Hepatocyte (in vitro differentiated cells): Measurements from ENCODE around the gene PAPSS1. TPM values are rescaled to one million over a fixed set of nuclear protein-coding genes. Genes with fewer than 3 reads are reported as not detected.

Experiments used
- DNase-seq: peaks from one replicate; pipeline ENCODE4 v3.0.0-alpha.2; 2016; ENCODE audit warnings: low spot score
- H2AFZ ChIP-seq: fragments of 200-600 bp; sonication (generic); 2 replicates; pipeline ENCODE4 v1.6.0; 2016; ENCODE audit warnings: antibody characterized with exemption, mild to moderate bottlenecking
- H3K27ac ChIP-seq: fragments of 200-600 bp; sonication (generic); 2 replicates; pipeline ENCODE4 v1.5.1; 2016; ENCODE audit warnings: mild to moderate bottlenecking
- H3K27me3 ChIP-seq: fragments of 200-600 bp; sonication (generic); 2 replicates; pipeline ENCODE4 v1.6.1; 2016
- H3K36me3 ChIP-seq: fragments of 200-600 bp; sonication (generic); replicated peaks from 2 replicates; pipeline ENCODE4 v1.5.1; 2016; ENCODE audit warnings: low read depth; ENCODE audit not compliant: insufficient read depth
- H3K4me1 ChIP-seq: fragments of 200-600 bp; sonication (generic); 2 replicates; pipeline ENCODE4 v1.5.1; 2016; ENCODE audit warnings: mild to moderate bottlenecking, moderate library complexity; ENCODE audit not compliant: insufficient read depth
- H3K4me2 ChIP-seq: fragments of 200-600 bp; sonication (generic); 2 replicates; pipeline ENCODE4 v1.6.0; 2016
- H3K4me3 ChIP-seq: fragments of 200-600 bp; sonication (generic); 2 replicates; pipeline ENCODE4 v1.5.1; 2016; ENCODE audit warnings: mild to moderate bottlenecking
- H3K79me2 ChIP-seq: fragments of 200-600 bp; sonication (generic); 2 replicates; pipeline ENCODE4 v1.6.0; 2017; ENCODE audit warnings: mild to moderate bottlenecking
- H3K9me2 ChIP-seq: fragments of 200-600 bp; sonication (generic); replicated peaks from 2 replicates; pipeline ENCODE4 v1.6.0; 2017; ENCODE audit warnings: mild to moderate bottlenecking; ENCODE audit not compliant: insufficient read depth
- H3K9me3 ChIP-seq: fragments of 200-600 bp; sonication (generic); 2 replicates; pipeline ENCODE4 v1.5.1; 2016; ENCODE audit warnings: low read depth, mild to moderate bottlenecking
- H4K20me1 ChIP-seq: fragments of 200-600 bp; sonication (generic); 2 replicates; pipeline ENCODE4 v1.6.0; 2016; ENCODE audit warnings: mild to moderate bottlenecking; ENCODE audit not compliant: insufficient read depth, poor library complexity, severe bottlenecking
- EZH2 ChIP-seq: fragments of 200-600 bp; sonication (generic); IDR thresholded peaks from 2 replicates; pipeline ENCODE4 v1.6.1; 2016; ENCODE audit warnings: antibody characterized with exemption, mild to moderate bottlenecking, borderline replicate concordance
- EZH2phosphoT487 ChIP-seq: fragments of 200-600 bp; sonication (generic); IDR thresholded peaks from one replicate; pipeline ENCODE4 v1.6.1; 2018; ENCODE audit warnings: antibody characterized with exemption, mild to moderate bottlenecking, low read depth, moderate library complexity; ENCODE audit not compliant: unreplicated experiment, severe bottlenecking
- WGBS: methylation state at CpG from one replicate; pipeline ENCODE4 v1.1.6; 2016; ENCODE audit warnings: low lambda C conversion rate; ENCODE audit errors: missing lambda C conversion rate; 5-methylcytosine and 5-hydroxymethylcytosine counted together
- polyA plus RNA-seq: library from polyadenylated mRNA; unstranded; fragments of >200 nt; fragmentation: Nextera tagmentation; extraction: Ambion mirVana; gene quantifications from 2 replicates; pipeline ENCODE4 v1.2.1, GENCODE V29; 2016
- total RNA-seq: library from RNA; depleted of rRNA; stranded (reverse); fragments of >200 nt; gene quantifications from 2 replicates; pipeline ENCODE4 v1.2.3, GENCODE V29; 2014
- TF ChIP-seq, protein P1 (sequence below): fragments of 200-600 bp; sonication (generic); IDR thresholded peaks from 2 replicates; pipeline ENCODE4 v1.5.1; 2016; ENCODE audit warnings: antibody characterized with exemption, mild to moderate bottlenecking; ENCODE audit not compliant: poor library complexity

Gene PAPSS1
- total and polyA plus RNA-seq, 2 experiments from 2014 or later, result 102 to 103 TPM

DNA sequence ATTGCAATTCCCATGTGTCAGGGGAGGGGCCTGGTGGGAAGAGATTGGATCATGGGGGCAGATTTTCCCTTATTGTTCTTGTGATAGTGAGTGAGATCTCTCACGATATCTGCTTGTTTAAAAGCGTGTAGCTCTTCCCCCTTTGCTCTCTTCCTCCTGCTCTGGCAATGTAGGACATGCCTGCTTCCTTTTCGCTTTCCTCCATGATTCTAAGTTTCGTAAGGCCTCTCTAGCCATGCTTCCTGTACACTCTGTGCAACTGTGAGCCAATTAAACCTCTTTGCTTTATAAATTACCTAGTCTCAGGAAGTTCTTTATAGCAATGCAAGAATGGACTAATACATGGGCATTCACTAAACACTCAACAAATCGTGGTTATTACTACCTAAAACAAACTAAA lies 37.2 kb upstream of the PAPSS1 start:
- Histone ChIP-seq H3K36me3 (no peaks in the 10 kb centered on the region), H3K9me3 (no peaks in the 10 kb centered on the region), H3K79me2 (no peaks in the 10 kb centered on the region), H3K9me2 (no peaks in the 10 kb centered on the region), H3K27ac (no peak overlapping the region), H3K4me2 (no peak overlapping the region), H3K4me1 (no peaks in the 10 kb centered on the region), H3K4me3 (no peak overlapping the region), H3K27me3 (no peaks in the 10 kb centered on the region), H4K20me1 (no peaks in the 10 kb centered on the region), H2AFZ (no peak overlapping the region)
- TF ChIP-seq EZH2phosphoT487 (no peak), EZH2 (no peak)
- TF ChIP-seq, protein P1, sequence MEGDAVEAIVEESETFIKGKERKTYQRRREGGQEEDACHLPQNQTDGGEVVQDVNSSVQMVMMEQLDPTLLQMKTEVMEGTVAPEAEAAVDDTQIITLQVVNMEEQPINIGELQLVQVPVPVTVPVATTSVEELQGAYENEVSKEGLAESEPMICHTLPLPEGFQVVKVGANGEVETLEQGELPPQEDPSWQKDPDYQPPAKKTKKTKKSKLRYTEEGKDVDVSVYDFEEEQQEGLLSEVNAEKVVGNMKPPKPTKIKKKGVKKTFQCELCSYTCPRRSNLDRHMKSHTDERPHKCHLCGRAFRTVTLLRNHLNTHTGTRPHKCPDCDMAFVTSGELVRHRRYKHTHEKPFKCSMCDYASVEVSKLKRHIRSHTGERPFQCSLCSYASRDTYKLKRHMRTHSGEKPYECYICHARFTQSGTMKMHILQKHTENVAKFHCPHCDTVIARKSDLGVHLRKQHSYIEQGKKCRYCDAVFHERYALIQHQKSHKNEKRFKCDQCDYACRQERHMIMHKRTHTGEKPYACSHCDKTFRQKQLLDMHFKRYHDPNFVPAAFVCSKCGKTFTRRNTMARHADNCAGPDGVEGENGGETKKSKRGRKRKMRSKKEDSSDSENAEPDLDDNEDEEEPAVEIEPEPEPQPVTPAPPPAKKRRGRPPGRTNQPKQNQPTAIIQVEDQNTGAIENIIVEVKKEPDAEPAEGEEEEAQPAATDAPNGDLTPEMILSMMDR, result no peak
- 89% methylated on average over 5 of the region's 5 CpGs for WGBS
- no peak for DNase-seq

DNA sequence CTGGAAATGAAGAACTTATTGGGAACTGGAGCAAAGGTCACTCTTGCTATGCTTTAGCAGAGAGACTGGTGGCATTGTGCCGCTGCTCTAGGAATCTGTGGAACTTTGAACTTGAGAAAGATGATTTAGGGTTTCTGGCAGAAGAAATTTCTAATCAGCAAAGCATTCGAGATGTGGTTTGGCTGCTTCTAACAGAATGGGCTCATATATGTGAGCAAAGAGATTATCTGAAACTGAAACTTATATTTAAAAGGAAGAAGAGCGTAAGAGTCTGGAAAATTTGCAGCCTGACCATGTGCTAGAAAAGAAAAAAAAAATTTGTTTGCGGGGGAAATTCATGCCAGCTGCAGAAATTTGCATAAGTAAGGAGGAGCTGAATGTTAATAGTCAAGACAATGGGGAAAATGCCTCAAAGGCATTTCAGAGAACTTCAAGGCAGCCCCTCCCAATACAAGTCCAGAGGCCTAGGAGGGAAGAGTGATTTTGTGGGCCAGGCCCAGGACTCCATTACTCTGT lies 35.9 kb upstream of the PAPSS1 start:
- Histone ChIP-seq H3K4me2 (no peak overlapping the region), H3K27ac (no peak overlapping the region), H3K27me3 (no peaks in the 10 kb centered on the region), H3K36me3 (no peaks in the 10 kb centered on the region), H3K4me1 (no peaks in the 10 kb centered on the region), H2AFZ (no peak overlapping the region), H3K9me2 (no peaks in the 10 kb centered on the region), H4K20me1 (no peaks in the 10 kb centered on the region), H3K9me3 (no peaks in the 10 kb centered on the region), H3K4me3 (no peak overlapping the region), H3K79me2 (no peaks in the 10 kb centered on the region)
- WGBS, result 59% methylated on average over 4 of the region's 4 CpGs
- DNase-seq, result no peak
- TF ChIP-seq, protein P1, result no peak
- TF ChIP-seq EZH2phosphoT487 (no peak), EZH2 (no peak)

DNA sequence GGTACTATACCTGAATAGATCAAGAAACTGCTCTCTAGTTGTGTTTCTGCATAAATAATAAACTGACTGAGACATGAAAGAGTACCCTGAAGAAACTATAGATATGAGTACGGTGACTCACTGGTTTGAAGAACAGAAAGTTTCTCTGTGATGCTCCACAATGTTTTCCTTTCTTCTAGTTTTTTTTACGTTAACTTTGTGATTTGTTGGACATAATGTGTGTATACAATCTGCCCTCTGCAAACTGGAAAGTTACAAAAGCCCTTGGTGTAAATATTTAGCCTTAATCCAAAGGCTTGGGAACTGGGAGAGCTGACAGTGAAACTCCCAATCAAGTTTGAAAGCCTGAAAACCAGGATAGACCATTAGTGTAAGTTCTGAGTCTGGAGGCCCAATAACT lies 31.6 kb upstream of the PAPSS1 start:
- no peaks in the 10 kb centered on the region for H4K20me1 ChIP-seq
- no peaks in the 10 kb centered on the region for H3K79me2 ChIP-seq
- H3K4me3 ChIP-seq, result no peak overlapping the region
- no peak overlapping the region for H3K4me2 ChIP-seq
- H2AFZ ChIP-seq, result no peak overlapping the region
- TF ChIP-seq EZH2phosphoT487 (no peak), EZH2 (no peak)
- TF ChIP-seq, protein P1, result no peak
- no peaks in the 10 kb centered on the region for H3K27me3 ChIP-seq
- no peaks in the 10 kb centered on the region for H3K9me2 ChIP-seq
- H3K36me3 ChIP-seq, result no peaks in the 10 kb centered on the region
- no peak for DNase-seq
- H3K9me3 ChIP-seq, result no peaks in the 10 kb centered on the region
- no peak overlapping the region for H3K27ac ChIP-seq
- H3K4me1 ChIP-seq, result no peaks in the 10 kb centered on the region
- 67% methylated on average over 2 of the region's 2 CpGs for WGBS
